GM21390 (cell line): Measurements from ENCODE around the gene CD93.

Experiments used
- ATAC-seq: cut with Tn5 transposase; IDR thresholded peaks from one replicate; pipeline ENCODE4 v1.9.1; 2021; ENCODE audit not compliant: unreplicated experiment

The CD93 gene

GRCh38 chr20:23120936-23121750 lies 35.0 kb upstream of the CD93 start:
- no peak for ATAC-seq

DNA sequence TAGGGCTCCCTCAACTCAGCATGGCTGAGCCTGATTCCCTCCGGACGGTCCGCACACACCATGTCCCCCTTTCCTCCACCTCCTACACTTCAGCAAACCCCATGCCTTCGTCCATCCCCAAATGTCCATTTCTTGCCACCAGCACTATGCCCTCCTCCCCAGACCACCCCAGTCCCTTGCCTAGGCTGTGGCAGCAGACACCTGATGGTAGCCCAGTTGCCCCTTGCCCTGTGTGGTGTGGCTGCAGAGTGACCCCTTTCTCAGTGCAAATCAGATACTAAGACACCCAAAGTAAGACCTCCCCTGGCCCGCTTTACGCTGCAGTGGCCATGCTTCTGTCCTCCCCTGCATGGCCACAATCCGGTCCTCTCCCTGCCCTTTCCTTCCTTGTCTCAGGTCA lies 34.1 kb upstream of the CD93 start:
- ATAC-seq: no peak

DNA sequence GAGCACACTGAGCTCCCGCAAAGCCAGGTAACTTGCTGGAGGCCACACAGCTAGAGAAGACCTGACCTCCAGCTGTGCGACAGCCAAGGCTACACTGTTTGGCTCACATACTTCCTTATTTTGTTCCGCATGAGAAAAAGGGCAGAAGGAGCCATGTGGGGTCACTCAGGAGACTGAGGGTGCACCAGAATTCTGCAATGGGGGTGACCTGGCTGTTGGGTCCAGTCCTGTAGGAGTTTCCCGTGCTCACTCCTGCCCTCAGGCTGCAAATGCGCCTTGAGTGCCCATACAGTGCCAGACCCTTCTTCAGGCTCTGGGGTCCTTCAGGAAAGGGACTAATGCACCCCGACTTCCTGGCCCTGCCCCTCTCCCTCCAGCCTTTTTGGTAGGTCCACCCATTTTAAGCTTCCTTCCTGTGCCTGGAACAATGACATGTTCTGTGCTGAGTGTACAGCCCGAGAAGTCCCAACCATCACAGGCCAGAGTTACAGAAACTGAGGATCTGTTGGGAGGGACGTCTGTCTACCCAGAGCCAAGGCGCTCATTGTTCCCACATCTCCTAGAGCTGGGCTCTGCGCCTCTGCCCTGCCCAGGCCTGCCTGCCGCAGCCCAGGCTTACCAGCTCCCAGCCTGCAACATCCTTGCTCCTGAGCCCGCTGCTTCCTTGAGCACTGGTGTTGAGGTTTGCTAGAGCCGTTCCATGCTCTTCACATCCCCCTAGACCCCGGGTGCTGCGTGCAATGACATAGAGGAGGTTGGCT lies 33.5 kb upstream of the CD93 start:
- ATAC-seq: no peak

DNA sequence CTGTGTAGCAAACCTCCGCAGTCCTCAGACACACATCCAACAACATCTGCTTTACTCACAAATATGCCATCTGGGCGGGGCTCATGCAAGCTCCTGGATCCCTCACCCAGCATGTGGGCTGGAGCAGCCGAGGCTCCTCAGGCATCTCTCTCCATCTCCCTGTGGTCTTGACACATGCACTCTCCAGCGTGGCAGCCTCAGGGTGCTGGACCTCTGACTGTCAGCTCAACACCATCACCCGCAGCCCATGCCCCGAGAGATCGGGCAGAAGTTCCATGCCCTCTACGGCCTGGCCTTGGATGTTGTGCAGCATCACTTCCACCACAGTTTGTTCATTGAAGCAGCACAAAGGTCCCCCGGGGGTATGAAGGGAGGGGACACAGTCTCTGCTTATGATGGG lies 32.6 kb upstream of the CD93 start:
- ATAC-seq: no peak

DNA sequence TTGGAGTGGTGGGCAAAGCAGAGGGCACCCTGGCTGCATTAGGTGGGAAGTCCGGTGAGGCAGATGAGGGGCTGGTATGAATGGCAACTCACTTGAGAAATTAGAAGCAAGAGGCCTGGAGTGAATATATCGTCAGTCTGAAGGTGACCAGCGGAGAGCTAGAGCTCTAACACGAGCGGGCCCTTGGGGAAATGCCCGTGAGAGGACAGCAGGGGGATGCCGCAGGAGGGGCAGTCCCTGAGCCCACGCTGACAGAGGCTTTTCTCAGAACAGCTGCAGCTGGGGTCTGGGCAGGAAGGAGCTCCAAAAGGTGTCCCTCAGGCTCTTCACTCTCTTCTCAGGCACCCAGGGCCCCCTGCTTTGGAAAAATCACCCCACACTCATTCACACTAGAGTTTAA lies 32.0 kb upstream of the CD93 start:
- ATAC-seq: no peak

DNA sequence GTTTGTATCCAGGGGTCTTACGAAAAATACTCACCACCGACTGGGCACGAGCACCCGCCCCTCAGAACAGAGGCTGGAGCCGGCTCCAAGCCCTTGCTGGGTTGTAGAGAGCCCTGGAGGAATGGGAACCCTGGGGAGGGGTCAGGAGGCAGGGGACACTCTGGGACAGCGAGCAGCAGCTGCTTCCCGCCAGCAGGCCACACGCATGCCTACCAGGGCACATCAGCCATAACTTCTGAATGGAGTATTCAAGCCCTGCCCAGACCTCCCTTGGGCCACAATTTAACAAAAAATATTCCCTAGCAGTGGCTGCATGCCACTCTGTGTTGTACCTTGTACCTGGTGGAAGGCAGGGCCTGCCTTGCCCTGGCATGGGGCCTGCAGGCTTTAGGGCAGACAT lies 31.6 kb upstream of the CD93 start:
- no peak for ATAC-seq

- no peak for ATAC-seq
Measured at GRCh38 chr20:23116311-23117089, 30.4 kb upstream of the CD93 start.

DNA sequence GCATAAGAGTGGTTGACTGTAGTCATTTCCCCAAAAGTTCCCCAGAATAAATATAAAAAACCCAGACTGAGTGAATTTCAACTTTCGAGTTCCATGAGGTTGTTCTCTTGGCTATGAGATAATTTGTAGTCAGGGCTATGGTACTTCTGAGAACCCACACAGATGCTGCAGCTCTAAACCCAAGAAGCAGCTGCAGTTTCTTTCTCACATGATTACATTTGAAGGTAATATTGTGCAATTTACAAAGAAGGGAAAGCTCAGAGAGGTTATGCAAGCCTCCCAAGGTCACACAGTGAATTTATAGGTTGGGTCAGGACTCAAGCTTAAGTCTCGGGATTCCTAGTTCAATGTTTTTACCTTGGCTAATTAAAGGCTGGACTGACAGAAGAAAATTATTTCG lies 29.7 kb upstream of the CD93 start:
- ATAC-seq: no peak

GRCh38 chr20:23114448-23115082 lies 28.4 kb upstream of the CD93 start:
- no peak for ATAC-seq

DNA sequence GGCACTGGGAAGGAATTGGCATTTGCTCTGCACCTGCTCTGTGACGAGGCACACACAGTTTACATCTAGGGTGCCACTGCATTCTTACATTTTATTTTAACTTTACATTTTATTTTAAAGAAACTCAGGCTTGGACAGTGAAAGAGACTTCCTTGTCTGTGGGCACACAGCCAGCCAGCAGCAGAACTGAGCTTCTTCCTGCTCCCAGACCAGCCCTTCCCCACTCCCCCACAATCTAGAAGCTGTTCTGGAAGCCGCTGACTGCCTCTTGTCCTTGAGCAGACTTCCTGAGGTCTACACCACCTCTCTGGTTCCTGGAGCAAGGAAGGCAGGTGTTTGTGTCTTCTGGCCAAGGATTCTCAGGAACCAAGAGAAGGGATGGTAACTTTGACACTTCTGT lies 27.9 kb upstream of the CD93 start:
- ATAC-seq: no peak

GRCh38 chr20:23112595-23112994 lies 26.5 kb upstream of the CD93 start:
- ATAC-seq: no peak

DNA sequence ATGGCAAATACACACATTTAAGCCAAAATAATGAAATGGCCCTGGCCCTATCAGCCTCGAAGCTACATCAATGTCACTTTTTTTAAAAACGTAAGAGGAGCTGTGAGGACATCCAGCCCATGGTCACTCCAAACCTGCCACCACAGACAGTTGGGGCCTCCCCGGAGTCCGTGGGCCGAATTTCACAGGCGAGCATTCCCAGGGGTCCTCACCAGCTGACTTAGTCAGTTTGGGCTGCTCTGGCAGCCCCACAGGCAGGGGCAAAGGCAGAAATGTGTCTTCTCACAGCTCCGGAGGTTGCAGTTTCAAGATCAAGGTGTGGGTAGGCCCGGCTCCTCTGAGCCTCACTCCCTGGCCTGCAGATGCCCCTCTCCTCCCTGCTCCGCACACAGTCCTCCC lies 25.8 kb upstream of the CD93 start:
- ATAC-seq: no peak

DNA sequence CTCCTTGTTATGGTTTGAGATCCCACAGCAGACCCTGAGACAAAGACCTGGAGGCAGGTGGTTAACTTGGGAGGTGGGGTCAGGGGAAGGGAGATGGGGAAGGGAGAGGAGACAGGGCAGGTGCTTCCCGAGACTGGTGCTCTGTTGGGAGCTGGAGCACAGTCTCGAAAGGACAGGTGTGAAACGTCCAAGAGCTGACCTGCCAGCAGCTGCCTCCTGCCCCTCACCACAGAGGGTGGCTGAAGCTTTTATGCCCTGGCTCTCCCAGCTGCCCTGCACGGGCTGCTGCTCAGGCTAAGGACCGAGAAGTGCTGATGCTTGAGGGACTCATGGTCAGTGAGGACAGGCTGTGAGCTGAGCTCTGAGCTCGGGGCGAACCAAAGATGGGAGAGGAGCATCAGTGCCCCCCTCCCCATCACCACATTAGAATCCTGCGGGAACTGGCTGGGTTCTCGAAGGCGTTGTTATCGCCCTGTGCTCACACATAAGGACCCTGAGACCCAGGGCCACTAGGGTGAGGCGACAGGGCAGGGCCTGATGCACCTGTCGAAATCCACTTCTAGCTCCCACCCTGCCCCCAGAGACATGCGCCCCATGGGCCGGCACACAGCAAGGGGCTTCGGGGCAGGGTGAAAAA lies 25.3 kb upstream of the CD93 start:
- no peak for ATAC-seq

GRCh38 chr20:23108871-23109270 lies 22.7 kb upstream of the CD93 start:
- no peak for ATAC-seq

GRCh38 chr20:23107466-23107865 lies 21.3 kb upstream of the CD93 start:
- no peak for ATAC-seq

GRCh38 chr20:23106271-23106851 lies 20.2 kb upstream of the CD93 start:
- no peak for ATAC-seq

- no peak for ATAC-seq
Measured at GRCh38 chr20:23105193-23105592, 19.1 kb upstream of the CD93 start.

GRCh38 chr20:23103284-23104018 lies 17.3 kb upstream of the CD93 start:
- ATAC-seq: no peak

DNA sequence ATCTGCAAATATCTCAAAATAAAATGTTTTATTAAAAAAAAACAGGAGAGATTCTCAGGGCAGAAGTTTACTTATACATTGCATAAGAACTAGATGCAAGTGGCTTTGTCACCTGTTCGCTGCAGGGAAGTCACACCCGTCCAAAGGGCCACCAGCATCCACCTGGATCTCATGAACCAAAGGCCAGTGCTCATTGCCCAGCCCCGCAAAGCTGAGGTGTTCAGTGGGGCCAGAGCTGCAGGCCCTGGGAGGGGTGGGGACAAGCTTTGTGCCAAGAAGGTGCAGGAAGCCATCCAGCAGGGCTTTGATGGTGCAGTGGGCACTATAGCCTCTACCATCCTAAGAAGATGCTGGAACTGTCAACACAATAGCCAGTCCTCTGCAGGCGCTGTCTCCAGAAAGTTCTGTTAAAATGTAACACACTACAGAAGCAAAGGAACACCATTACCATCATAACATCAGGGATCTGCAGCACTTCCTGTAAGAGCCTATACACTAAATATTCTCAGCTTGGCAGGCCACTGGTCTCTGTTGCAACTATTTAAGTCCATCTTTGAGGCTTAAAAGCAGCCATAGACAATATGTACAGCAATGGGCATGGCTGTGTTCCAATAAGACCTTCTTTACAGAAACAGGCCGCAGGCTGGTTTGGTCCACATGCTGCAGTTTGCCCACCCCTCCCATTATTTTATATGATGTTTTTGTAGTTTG lies 15.7 kb upstream of the CD93 start:
- ATAC-seq: no peak
